HepG2 (cell line): Measurements from ENCODE around the gene B4GALT7. TPM values are rescaled to one million over a fixed set of nuclear protein-coding genes. Genes with fewer than 3 reads are reported as not detected.

Experiments used
- CCAR2 ChIP-seq: fragments of 200-400 bp; formaldehyde crosslinking; optimal IDR thresholded peaks from 2 replicates; pipeline ENCODE3; 2018; ENCODE audit warnings: low read depth, mild to moderate bottlenecking, low read length, moderate library complexity
- FIP1L1 ChIP-seq: fragments of 200-400 bp; formaldehyde crosslinking; IDR thresholded peaks from 2 replicates; pipeline ENCODE4 v1.6.1; 2018; ENCODE audit warnings: low read depth, mild to moderate bottlenecking, low read length, moderate library complexity, borderline replicate concordance; ENCODE audit not compliant: insufficient read depth
- FOSL1 ChIP-seq: sonication (generic); formaldehyde crosslinking; IDR thresholded peaks from 2 replicates; pipeline ENCODE4 v1.9.0; 2021; ENCODE audit warnings: missing genetic modification reagents, borderline replicate concordance
- FOXP4 ChIP-seq: sonication (generic); formaldehyde crosslinking; IDR thresholded peaks from 2 replicates; pipeline ENCODE4 v1.4.0; 2020; ENCODE audit warnings: missing genetic modification reagents
- GZF1 ChIP-seq: sonication (generic); formaldehyde crosslinking; IDR thresholded peaks from 2 replicates; pipeline ENCODE4 v1.5.1; 2020; ENCODE audit warnings: mild to moderate bottlenecking, missing genetic modification reagents
- HINFP ChIP-seq: sonication (generic); formaldehyde crosslinking; IDR thresholded peaks from 2 replicates; pipeline ENCODE4 v1.4.0; 2020; ENCODE audit warnings: low read depth, mild to moderate bottlenecking, missing genetic modification reagents
- HMGXB4 ChIP-seq, 2 experiments: sonication (generic) in 1 of 2; formaldehyde crosslinking in 1 of 2; IDR thresholded peaks; 2 replicates each; pipeline versions ENCODE4 v1.4.0 to v1.6.1; 2018 to 2020; ENCODE audit warnings: missing genetic modification reagents in 2 of 2, borderline replicate concordance in 1 of 2, low read depth in 1 of 2, mild to moderate bottlenecking in 1 of 2, missing biosample characterization in 1 of 2
- HNRNPH1 ChIP-seq: fragments of 200-400 bp; formaldehyde crosslinking; optimal IDR thresholded peaks from 2 replicates; pipeline ENCODE3; 2017; ENCODE audit warnings: mild to moderate bottlenecking, low read depth, low read length
- HNRNPUL1 ChIP-seq: fragments of 200-400 bp; formaldehyde crosslinking; IDR thresholded peaks from 2 replicates; pipeline ENCODE4 v1.6.1; 2017; ENCODE audit warnings: low read depth, mild to moderate bottlenecking, low read length, moderate library complexity
- HOXA3 ChIP-seq: sonication (generic); formaldehyde crosslinking; IDR thresholded peaks from 2 replicates; pipeline ENCODE4 v1.5.0; 2020; ENCODE audit warnings: missing genetic modification reagents
- IKZF1 ChIP-seq: fragments of 450-650 bp; IDR thresholded peaks from 2 replicates; pipeline ENCODE4 v1.7.1; 2016
- KLF9 ChIP-seq: IDR thresholded peaks from 2 replicates; pipeline ENCODE4 v1.6.1; 2016; ENCODE audit warnings: low read depth
- MIER3 ChIP-seq: IDR thresholded peaks from 2 replicates; pipeline ENCODE4 v1.6.1; 2016; ENCODE audit warnings: missing compliant biosample characterization, borderline replicate concordance
- PATZ1 ChIP-seq: sonication (generic); formaldehyde crosslinking; IDR thresholded peaks from 2 replicates; pipeline ENCODE4 v1.4.0; 2020; ENCODE audit warnings: missing genetic modification reagents
- RBM39 ChIP-seq: fragments of 200-400 bp; formaldehyde crosslinking; IDR thresholded peaks from one replicate; pipeline ENCODE4 v1.6.1; 2018; ENCODE audit warnings: antibody characterized with exemption, mild to moderate bottlenecking, low read depth, low read length; ENCODE audit not compliant: poor library complexity, severe bottlenecking
- RFX3 ChIP-seq: IDR thresholded peaks from 2 replicates; pipeline ENCODE4 v1.6.1; 2016; ENCODE audit warnings: missing biosample characterization, missing genetic modification reagents
- SIN3A ChIP-seq: IDR thresholded peaks from 2 replicates; pipeline ENCODE4 v1.6.1; 2011; ENCODE audit warnings: low read depth, mild to moderate bottlenecking, control low read depth, low read length, borderline replicate concordance
- SOX6 ChIP-seq, 2 experiments: fragments of 450-650 bp in 1 of 2; sonication (generic) in 1 of 2; formaldehyde crosslinking in 1 of 2; IDR thresholded peaks; 2 replicates each; pipeline versions ENCODE4 v1.4.0 to v1.6.1; 2017 to 2020; ENCODE audit warnings: antibody characterized with exemption in 1 of 2, mild to moderate bottlenecking in 1 of 2, missing genetic modification reagents in 1 of 2
- ZNF354B ChIP-seq: sonication (generic); formaldehyde crosslinking; IDR thresholded peaks from 2 replicates; pipeline ENCODE4 v1.8.0; 2022; ENCODE audit warnings: mild to moderate bottlenecking, missing genetic modification reagents
- ZNF382 ChIP-seq: sonication (generic); formaldehyde crosslinking; IDR thresholded peaks from 2 replicates; pipeline ENCODE4 v1.5.0; 2020; ENCODE audit warnings: missing genetic modification reagents, mild to moderate bottlenecking, borderline replicate concordance
- ZNF75D ChIP-seq: sonication (generic); formaldehyde crosslinking; IDR thresholded peaks from 2 replicates; pipeline ENCODE4 v1.8.1; 2023; ENCODE audit warnings: missing genetic modification reagents, mild to moderate bottlenecking, borderline replicate concordance
- ZNF792 ChIP-seq: IDR thresholded peaks from 2 replicates; pipeline ENCODE4 v1.6.1; 2016
- ZSCAN22 ChIP-seq: sonication (generic); formaldehyde crosslinking; IDR thresholded peaks from 2 replicates; pipeline ENCODE4 v1.4.0; 2020; ENCODE audit warnings: mild to moderate bottlenecking, missing genetic modification reagents
- polyA plus RNA-seq, 8 experiments: library from polyadenylated mRNA; depleted of rRNA in 3 of 8; stranded (reverse) in 7 of 8; unstranded in 1 of 8; fragments of >200 nt; fragmentation: Illumina TruSeq in 4 of 8; extraction: Trizol in 4 of 8; gene quantifications; 2 replicates each; pipeline versions ENCODE4 v1.2.1 to v1.2.3, GENCODE V29; 2011 to 2016; ENCODE audit warnings: low read depth in 4 of 8, missing spikeins in 1 of 8, mixed read lengths in 1 of 8; ENCODE audit not compliant: insufficient read depth in 1 of 8
- total RNA-seq, 5 experiments: library from RNA; depleted of rRNA; stranded (reverse); fragments of >200 nt; fragmentation: Illumina TruSeq; extraction: Trizol; gene quantifications; 2 replicates each; pipeline ENCODE4 v1.2.3, GENCODE V29; 2016; ENCODE audit warnings: low read depth in 1 of 5

B4GALT7 gene
- total and polyA plus RNA-seq, 2 of the 13 experiments (the other 11 are each of a cell fraction or from before 2014, with no cell fraction given) = 16.4 to 20.5 TPM

- TF ChIP-seq RBM39 (no peak), HNRNPH1 (no peak), ZNF792 (no peak), HMGXB4 (CRISPR knock-in tag; IDR thresholded peaks at IDR 0.05; ENCODE audit: borderline replicate concordance in 1 of 2, low read depth in 1 of 2) (peak in 1 of 2 experiments; percentile 8; a peak in 1 of 4 replicates), FIP1L1 (no peak), FOSL1 (no peak), ZNF382 (CRISPR knock-in tag) (no peak), PATZ1 (CRISPR knock-in tag) (no peak), MIER3 (CRISPR knock-in tag) (no peak), ZNF354B (CRISPR knock-in tag) (no peak), ZSCAN22 (CRISPR knock-in tag) (no peak), SOX6 (IDR thresholded peaks at IDR 0.05) (no peak), SOX6 (CRISPR knock-in tag; IDR thresholded peaks at IDR 0.05) (no peak), KLF9 (no peak), HNRNPUL1 (no peak), IKZF1 (no peak), ZNF75D (CRISPR knock-in tag) (no peak), GZF1 (CRISPR knock-in tag) (no peak), SIN3A (peak; percentile 11; the same call in 1 of the 2 replicates), RFX3 (CRISPR knock-in tag) (no peak), CCAR2 (no peak), FOXP4 (CRISPR knock-in tag) (no peak), HOXA3 (CRISPR knock-in tag) (no peak), HINFP (CRISPR knock-in tag) (no peak)
Observed at GRCh38 chr5:177553671-177554429, 46.1 kb upstream of the B4GALT7 start (continued).
